NCI-H2107 treated with DMSO at 0.1 percent for 48 hours (cell line): Measurements from ENCODE around the gene SLC5A10.

Experiments
- DNase-seq: peaks from one replicate; lab custom pipeline; 2025; ENCODE audit not compliant: unreplicated experiment; lab: John Stamatoyannopoulos, UW

The SLC5A10 gene

DNA sequence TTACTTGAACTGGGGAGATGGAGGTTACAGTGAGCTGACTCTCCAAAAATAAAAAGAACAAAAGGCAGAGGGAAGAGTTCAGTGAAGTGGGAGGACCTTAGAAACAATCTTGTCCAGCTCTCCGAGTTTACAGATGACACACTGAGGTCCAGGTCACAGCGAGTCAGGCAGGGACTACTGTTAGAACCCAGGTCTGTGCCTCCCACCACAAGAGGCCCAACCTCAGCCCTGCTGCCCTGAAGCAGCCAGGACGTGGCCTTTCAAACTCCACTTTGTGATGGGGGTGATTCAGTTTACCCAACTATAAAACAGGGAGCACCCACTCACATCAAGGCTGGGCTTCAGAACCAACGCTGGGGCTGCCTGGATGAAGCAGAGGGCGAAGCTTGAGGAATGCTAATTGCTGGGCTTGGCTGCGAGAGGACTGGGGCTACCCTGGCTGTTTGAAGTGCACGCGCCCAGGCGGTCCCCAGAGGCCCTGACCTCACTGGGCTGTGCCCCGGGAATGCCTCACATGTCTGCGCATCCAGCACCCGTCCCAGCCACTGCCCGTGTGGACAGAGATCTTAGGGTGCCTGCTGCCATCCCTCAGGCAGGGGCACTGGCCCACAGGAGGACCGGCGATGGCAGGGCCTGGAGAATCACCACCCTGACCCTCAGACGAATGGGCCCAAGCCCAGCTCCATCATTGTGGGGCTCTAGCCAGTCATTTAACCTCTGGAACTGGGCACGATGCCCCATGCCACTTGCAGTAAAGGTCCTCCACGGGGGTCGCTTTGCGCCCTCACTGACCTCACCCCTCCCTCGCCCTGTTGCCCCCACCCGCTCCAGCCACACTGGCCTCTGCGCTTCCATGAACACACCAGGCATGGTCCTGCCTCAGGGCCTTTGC lies 11.4 kb downstream of the SLC5A10 start:
- DNase-seq, result no peak

DNA sequence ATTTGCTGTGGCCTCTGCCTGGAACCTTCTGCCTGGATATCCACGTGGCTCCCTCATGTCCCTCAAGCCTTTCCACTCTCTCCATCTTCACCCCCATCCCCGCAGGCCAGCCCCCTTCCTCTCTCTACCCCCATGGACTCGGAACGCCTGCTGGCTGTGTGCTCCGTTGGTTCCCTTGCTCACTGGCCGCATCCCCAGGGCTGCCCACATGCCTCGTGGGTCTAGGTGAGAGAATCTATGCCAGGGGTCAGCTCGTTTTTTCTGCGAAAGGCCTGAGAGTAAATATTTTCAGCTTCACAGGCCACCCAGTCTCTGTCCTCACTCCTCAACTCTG lies 12.0 kb downstream of the SLC5A10 start:
- no peak for DNase-seq

DNA sequence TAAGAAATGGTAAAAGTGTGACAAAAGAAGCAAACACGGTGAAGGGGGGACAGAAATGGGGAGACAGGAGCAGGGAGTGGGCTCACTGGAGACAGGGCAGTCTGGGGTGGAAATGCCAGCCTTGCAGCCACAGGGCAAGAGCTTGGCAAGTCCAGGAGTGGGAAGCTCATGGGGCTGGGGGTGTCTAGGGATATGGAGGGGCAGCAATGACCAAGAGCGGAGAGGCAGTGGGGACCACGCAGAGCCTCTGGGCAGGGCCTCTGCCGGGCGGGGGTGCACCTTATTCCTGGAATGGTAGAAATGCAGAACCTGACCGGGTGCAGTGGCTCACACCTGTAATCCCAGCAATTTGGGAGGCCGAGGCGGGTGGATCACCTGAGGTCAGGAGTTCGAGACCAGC lies 12.6 kb downstream of the SLC5A10 start:
- DNase-seq, result no peak

DNA sequence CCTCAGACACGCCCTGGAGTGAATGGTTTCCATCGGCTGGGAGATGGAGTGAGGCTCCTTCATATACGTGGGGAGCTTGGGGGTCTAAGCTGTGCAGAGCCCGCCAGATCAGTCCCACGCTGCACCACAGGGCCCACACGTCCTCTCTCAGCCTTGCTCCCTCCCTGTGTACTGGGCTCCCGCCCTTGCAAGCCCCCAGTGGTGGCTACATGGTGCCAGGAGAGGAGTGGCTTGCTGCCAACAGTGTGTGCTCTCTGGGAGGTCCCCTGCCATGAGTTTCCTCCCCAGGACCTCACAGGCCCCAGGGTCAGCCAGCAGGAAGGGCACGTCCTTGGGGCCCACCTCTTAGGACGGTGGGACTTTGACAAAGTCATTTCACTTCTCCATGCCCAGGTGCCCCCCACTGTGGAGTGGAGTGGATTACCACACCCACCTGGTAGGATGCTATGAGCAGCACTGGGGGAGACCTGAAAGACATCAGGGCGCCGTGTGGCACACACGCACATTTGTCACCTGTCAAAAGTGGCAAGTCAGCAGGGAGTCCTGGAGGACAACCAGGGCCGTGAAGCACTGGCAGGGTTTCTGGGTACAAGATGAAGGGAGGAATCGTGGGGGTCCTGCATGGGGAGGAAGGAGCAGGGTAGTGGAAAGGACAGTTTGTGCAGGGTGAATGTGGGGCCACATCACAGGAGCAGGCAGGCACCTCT lies 13.7 kb downstream of the SLC5A10 start:
- DNase-seq, result no peak

DNA sequence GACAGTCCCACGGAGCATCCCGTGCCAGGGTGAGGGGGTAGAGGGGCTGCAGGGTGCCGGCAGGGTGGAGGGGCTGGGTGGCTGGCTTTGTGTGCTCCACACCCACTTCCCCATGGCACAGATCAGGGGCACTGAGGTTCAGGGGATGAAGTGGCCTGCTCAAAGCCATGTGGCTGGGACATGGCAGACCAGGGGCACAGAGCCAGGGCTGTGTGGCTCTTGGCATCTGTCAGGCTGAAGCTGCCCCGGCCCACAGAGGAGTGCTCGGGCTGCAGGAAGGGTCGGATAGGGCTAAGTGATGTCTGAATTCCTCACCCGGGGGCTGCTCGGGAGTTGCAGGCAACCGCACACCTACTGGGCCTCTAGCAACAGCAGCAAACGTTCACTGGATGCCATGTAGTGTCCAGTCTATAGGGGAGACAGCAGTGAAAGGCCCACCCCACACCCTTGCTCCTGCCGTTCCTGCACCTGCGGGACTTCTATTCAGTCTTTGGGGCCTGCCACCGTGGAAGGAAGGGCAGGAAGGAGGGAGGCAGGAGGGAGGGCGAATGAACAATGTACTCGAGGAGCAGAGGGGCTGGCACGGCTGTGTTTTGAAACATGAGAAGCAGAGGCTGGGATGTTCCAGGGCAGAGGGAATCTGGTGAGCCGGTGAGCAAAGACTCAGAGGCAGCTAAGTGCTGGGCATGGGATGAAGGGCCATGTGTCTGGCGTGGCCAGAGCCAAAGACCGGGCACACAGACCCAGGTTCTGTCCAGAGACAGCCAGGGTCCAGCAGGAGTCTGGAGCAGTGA lies 15.1 kb downstream of the SLC5A10 start:
- peak; percentile 63 for DNase-seq

DNA sequence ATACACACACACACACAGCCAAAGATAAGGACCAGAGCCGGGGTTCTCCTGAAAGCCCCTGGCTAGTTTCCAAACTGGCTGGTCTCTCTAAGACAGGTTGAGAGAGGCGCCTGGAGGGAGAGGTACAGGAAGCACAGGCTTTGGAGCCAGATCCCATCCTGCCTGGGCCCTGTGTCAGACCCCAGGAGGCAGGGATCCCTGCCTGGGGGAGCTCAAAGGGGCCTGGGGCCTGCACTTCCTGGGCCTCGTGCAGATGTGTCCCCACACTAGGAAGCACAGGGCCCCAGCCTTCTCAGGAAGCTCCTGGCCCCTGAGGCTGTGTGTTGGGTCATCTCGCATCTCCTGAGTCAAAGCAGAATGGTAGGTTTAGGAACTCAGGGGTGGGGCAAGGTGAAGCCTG lies 16.0 kb downstream of the SLC5A10 start:
- DNase-seq, result no peak

DNA sequence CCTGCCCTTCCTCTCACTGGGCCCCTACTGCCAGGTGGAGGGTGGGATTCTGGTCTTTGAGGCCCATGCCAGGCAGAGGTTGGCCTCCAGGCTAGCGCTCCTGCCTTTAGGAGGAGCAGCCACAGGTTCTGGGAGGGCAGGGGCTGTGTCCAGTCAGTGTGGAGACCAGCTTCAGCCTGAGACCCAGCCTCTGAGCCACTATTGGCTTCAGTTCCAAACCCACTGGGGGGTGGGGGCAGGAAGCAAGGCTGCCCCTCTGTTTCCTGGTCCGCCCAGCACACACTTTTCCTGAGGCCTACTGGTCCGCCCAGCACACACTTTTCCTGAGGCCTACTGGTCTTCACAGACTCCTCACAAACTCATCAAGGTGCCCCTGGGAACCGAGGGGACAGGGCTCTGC lies 16.4 kb downstream of the SLC5A10 start:
- DNase-seq, result no peak

DNA sequence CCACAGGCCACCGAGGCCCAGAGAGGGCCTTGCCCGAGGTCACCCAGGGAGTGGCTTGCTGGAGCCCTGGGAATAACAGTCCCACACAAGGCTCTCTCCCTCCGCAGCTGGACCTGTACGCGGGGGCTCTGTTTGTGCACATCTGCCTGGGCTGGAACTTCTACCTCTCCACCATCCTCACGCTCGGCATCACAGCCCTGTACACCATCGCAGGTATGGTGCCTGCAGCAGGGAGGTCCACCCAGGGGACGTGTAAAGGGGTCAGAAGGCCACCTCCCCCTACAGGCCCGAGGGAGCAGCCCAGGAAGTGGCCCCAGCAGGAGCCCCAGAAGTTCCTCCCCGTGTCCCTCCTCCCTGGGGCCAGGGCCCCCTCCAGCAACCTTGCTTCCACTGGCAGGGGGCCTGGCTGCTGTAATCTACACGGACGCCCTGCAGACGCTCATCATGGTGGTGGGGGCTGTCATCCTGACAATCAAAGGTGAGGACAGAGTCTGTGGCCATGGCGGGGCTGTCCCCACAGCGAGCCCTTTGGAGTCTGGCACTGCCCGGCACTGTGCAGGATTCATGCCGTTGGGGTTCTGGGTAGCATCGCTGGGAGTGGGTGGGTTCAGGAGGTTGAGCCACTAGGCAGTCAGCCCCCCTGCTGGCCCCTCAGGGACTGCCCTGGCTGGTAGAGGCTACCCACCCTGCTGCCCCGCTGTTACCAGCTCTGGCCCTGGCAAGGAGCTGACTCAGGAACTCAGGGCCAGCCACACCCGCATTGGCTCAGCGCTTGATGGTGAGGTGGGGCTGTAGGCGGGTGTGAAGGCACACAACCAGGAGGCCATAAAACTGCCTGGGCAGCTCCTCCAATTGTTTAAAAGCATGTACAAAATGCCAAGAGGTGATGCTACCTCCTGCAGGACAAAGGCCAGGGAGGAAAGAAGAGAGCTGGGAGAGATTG lies 17.3 kb downstream of the SLC5A10 start:
- no peak for DNase-seq

DNA sequence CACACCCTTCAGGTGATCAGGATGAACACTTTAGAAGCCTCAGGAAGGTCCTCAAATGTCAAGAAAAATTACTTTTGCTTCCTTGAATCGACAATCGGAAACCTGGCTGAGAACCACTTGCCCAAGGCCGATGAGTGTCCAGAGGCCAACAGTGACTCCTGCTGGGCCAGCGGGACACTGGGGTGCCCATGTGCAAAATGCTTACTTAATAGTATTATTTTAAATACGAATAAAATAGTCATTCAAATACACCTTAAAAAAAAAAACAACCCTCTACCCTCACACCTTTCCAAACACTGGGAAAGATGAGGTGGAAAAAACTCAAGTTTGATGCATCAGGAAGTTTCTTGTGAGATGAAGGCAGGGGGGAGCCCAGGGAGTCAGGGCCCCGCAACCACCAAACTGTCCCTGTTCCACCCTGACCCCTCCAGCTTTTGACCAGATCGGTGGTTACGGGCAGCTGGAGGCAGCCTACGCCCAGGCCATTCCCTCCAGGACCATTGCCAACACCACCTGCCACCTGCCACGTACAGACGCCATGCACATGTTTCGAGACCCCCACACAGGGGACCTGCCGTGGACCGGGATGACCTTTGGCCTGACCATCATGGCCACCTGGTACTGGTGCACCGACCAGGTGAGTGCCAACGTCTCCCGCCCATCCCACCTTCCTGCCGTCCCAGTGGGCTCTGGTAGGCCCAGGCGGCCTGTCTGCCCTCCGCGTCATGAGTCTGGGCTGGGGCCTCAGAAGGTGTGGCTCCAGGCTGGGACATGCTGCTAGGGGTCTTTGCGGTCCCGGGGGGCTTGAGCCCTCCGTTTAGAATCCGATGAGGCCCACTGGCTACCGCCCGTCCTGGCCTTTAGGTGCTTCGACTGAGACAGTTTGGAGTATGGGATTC lies 18.9 kb downstream of the SLC5A10 start:
- DNase-seq, result no peak

DNA sequence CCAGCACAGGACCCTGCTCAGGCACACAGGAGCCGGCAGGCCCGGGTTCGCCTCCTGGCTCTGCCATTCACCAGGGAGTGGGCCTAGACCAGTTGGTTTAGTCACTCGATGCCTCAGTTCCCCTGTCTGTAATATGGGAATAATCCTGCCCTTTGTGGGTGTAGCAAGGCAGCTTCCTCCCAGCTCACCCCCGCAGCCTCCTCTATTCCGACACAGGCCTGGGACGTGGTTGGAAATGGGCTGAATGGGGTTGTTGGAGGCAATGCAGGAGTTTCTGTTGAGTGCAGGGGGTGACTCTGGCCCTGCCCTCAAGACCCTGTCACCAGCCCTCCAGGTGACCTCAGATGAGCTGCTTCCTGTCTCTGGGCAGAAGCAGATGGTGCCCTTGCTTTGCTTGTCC lies 19.8 kb downstream of the SLC5A10 start:
- DNase-seq, result no peak

DNA sequence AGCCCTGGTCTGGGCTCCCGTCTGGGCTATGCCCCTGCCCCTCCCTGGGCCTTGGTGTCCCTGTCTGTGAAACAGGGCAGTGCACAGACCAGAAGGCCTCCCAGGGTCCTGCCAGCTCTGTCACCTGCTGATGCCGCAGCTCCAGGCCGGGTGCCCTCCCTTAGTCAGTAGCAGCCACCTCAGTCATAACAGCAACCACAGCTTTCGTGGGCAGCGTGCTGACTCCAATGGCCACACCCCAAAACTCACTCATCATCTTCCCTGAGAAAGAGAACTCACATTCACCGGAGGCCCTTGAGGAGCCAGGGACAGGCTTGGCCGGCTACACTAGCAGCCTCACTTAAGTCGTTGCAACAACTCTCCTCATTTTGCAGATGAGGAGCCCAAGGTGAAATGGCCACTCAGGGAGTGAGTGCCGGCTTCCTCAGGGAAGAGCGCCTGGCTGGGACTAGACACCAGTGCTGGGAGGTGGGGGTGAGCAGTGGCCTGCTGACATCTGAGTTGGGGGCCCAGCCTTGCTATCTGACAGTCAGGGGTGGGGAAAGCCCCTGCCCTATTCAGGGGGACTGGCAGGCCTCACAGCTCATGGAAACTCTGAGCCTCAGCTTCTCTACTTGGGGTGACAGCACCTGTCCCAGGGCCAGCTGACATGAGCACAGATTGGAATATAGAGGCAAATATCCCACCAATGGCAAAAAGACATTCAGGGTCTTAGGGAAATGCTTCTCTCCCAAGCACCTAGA lies 22.6 kb downstream of the SLC5A10 start:
- no peak for DNase-seq

DNA sequence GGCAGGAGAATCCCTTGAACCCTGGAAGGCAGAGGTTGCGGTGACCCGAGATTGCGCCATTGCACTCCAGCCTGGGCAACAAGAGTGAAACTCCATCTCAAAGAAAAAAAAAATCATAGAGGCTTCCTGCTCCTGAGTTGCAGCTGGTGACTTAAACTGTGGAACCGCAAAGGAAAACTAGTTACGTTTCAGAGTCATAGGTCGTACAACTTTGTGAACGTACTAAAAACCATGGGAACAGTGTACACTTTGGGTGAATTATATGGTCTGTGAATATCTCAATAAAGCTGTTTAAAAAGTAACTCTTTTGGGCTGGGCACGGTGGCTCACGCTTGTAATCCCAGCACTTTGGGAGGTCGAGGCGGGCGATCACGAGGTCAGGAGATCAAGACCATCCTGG lies 23.6 kb downstream of the SLC5A10 start:
- no peak for DNase-seq

DNA sequence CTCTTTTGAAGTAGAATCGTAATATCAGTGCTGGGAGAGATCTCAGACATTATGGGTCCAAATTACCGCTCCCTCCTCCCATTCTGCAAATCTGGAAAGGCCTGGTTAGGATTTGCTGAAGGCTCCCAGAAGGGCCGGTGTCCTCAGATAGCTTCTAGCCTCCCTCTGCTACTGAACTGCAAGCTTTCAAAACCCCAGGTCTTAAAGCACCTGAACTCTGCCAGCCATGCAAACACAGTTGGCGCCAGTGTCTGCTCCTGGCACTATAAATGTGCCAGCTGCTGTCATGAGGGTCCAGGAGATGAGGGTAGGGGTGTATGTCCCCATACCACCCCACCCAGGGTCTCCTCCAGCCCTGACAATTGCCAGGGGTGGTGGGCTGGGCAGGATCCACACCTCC lies 24.2 kb downstream of the SLC5A10 start:
- DNase-seq, result no peak

DNA sequence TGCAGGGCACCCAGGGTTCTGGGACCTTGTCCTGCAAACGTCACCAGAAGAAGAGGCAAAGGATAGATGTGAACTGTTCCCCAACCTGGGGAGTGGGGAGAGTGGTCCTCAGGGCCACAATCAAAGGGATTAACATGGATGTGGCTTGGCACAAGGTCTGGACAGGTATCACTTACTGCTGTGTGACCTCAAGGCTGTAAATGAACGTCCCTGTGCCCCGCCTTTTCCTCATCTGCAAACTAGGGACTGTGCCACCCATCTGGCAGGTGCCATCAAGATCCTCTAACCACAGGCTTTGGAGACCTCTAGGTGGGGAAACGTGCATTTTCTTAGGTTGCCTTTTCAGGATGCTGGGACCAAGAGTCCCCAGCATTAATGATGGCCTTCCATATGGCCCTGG lies 25.1 kb downstream of the SLC5A10 start:
- no peak for DNase-seq

DNA sequence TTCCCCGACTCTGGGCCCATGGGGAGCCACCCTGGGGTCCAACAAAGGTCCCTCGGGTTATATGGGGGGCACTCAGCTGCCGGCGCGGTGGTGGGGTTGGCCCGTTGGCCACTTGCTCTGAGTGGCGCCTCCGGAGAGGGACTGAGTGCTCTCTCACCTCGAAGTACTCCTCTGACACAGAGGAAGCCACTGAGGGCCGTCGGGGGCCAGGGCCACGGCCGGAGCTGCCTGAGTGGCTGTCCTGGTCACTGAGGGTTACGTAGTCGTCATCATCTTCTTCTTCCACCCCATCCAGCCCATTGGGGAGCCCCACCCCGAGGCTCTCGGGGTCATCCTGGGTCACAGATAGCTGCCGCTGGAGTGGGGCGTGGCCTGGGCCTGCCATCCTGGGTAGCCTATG lies 25.7 kb downstream of the SLC5A10 start:
- DNase-seq, result no peak

DNA sequence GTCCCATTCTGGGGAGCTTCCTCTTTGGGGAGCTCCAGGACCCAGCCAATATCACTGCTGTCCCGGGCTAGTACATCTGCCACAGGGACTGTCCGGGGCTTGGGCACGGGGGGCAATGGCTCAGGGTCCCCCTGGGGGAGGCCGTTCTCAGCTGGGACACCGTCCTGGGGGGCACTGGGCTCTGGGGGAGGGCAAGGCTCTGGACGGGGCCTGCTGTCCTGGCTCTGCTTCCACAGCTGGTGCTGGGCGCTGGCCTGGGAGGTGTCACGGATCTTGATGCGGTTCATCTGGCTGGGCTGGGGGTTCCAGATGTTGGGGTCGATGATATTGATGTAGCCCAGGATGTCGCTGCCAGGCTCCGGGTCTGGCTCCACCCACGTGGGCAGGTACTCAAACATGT lies 26.1 kb downstream of the SLC5A10 start:
- no peak for DNase-seq

DNA sequence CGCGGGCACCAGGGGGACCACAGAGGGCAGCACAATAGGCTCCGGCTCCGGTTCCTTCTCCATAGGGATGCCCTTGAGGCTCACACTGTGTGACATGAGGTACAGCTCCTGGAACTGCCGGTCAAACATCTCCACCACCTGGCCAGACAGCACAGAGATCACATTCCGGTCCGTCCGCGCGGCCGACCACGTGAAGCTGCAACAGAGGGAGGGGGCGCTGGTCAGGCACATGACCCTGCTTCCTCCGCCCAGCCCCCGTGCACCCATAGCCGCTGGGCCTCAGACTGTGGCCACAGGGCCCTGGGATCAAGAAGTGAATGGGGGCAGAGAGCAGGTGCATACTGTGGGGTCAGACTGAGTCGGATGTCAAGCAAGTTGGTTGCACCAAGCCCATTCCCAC lies 26.7 kb downstream of the SLC5A10 start:
- no peak for DNase-seq

DNA sequence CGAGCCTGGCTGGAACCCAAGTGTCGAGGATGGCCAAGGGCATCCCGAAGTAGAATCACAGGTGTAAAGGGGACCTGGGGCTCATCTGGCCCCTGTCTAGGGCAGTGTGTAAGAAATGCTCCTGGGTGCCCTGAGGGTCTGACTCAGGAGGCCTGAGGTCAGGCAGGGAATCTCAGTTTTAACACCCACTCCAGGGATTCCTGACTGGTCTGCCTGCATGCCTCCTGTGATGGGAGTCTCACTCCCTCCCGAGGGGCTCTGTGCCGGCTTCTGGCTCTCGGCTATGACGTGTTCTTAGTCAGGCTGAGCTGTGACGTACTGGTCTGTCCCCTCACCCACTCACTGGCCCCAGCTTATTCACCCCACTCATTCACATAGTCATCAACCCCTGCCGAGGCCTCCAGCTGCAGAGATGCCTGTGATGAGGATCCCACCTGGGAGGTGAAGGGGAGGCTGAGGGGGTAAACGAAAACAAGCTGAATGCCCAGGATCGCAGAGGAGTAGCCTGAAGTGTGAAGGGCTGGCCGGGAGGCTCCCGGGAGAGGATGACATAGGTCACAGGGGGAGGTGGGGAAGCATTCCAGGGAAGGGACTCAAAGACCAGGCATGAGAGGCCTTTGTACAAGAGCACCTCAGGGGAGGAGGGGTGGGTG lies 28.8 kb downstream of the SLC5A10 start:
- DNase-seq, result no peak

DNA sequence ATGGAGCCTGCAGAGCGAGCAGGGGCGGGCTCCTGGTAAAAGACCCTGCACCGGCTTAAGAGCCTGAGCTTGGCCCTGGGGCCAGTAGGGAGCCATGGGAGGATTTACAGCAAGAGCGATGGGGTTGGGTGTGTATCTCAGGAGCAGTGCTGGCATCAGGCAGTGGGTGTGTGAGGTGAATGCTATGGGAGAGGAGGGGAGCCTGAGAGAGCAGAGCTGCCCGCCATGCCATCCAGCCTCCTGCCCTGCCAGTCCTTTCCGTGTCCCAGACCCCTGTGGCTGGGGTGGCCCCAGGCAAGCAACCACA lies 29.3 kb downstream of the SLC5A10 start:
- DNase-seq, result no peak
